ENCODE data around the gene RIMBP2. TPM values are rescaled to one million over a fixed set of nuclear protein-coding genes. Genes with fewer than 3 reads are reported as not detected.

RIMBP2 gene
- total and polyA plus RNA-seq, 4 donors, result 0.05 to 2.9 (median 0.95) TPM

- no peak for ATAC-seq (ENCODE audit: insufficient read depth, low FRiP score)
- no peak overlapping the region for H3K27ac ChIP-seq (ENCODE audit: low read depth in 1 of 2, low read length in 1 of 2)
- TF ChIP-seq, protein P1, sequence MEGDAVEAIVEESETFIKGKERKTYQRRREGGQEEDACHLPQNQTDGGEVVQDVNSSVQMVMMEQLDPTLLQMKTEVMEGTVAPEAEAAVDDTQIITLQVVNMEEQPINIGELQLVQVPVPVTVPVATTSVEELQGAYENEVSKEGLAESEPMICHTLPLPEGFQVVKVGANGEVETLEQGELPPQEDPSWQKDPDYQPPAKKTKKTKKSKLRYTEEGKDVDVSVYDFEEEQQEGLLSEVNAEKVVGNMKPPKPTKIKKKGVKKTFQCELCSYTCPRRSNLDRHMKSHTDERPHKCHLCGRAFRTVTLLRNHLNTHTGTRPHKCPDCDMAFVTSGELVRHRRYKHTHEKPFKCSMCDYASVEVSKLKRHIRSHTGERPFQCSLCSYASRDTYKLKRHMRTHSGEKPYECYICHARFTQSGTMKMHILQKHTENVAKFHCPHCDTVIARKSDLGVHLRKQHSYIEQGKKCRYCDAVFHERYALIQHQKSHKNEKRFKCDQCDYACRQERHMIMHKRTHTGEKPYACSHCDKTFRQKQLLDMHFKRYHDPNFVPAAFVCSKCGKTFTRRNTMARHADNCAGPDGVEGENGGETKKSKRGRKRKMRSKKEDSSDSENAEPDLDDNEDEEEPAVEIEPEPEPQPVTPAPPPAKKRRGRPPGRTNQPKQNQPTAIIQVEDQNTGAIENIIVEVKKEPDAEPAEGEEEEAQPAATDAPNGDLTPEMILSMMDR (IDR thresholded peaks at IDR 0.05; ENCODE audit: control extremely low read depth, extremely low read depth), result no peak
Measured at GRCh38 chr12:130665753-130666152, 50.3 kb downstream of the RIMBP2 start.

GRCh38 chr12:130664772-130665171, 51.3 kb downstream of the RIMBP2 start:
- TF ChIP-seq, protein P1 (IDR thresholded peaks at IDR 0.05; ENCODE audit: control extremely low read depth, extremely low read depth), result no peak
- Histone ChIP-seq H3K9ac (ENCODE audit: insufficient read depth in 1 of 2, low read length in 2 of 2) (no peak overlapping the region), H3K27me3 (ENCODE audit: control insufficient read depth in 3 of 3, insufficient read depth in 3 of 3, low read length in 2 of 3) (no peaks in the 10 kb centered on the region), H3K36me3 (ENCODE audit: control insufficient read depth in 4 of 4, insufficient read depth in 4 of 4, low read length in 4 of 4) (no peaks in the 10 kb centered on the region), H3K27ac (ENCODE audit: low read depth in 1 of 2, low read length in 1 of 2) (no peak overlapping the region), H3K4me3 (no peak overlapping the region), H3K9me3 (ENCODE audit: control insufficient read depth in 4 of 4, insufficient read depth in 3 of 4, low read length in 3 of 4) (peaks cover 0 to 15% (median under 1%) of the 10 kb centered on the region in 4 donors), H3K4me1 (ENCODE audit: control insufficient read depth in 5 of 5, insufficient read depth in 5 of 5, low read length in 5 of 5) (no peaks in the 10 kb centered on the region)
- DNase-seq (no peak), ATAC-seq (ENCODE audit: insufficient read depth, low FRiP score) (no peak)
- 82 to 86% methylated on average over 8 of the region's 8 CpGs for WGBS, 2 donors

More at GRCh38 chr12:130665753-130666152, 50.3 kb downstream of the RIMBP2 start:
- H3K9ac ChIP-seq (ENCODE audit: insufficient read depth in 1 of 2, low read length in 2 of 2), result no peak overlapping the region
- H3K9me3 ChIP-seq (ENCODE audit: control insufficient read depth in 4 of 4, insufficient read depth in 3 of 4, low read length in 3 of 4), result peaks cover 0 to 15% (median under 1%) of the 10 kb centered on the region in 4 donors
- no peaks in the 10 kb centered on the region for H3K36me3 ChIP-seq (ENCODE audit: control insufficient read depth in 4 of 4, insufficient read depth in 4 of 4, low read length in 4 of 4)
- no peaks in the 10 kb centered on the region for H3K27me3 ChIP-seq (ENCODE audit: control insufficient read depth in 3 of 3, insufficient read depth in 3 of 3, low read length in 2 of 3)
- DNase-seq, result no peak
- H3K4me3 ChIP-seq, result no peak overlapping the region
- H3K4me1 ChIP-seq (ENCODE audit: control insufficient read depth in 5 of 5, insufficient read depth in 5 of 5, low read length in 5 of 5), result no peaks in the 10 kb centered on the region
- 7 to 33% methylated on average over 3 of the region's 3 CpGs for WGBS, 2 donors

- Histone ChIP-seq H3K9me3 (ENCODE audit: control insufficient read depth in 4 of 4, insufficient read depth in 3 of 4, low read length in 3 of 4) (peaks cover 0 to 15% (median under 1%) of the 10 kb centered on the region in 4 donors), H3K27me3 (ENCODE audit: control insufficient read depth in 3 of 3, insufficient read depth in 3 of 3, low read length in 2 of 3) (no peaks in the 10 kb centered on the region), H3K4me3 (no peak overlapping the region), H3K9ac (ENCODE audit: insufficient read depth in 1 of 2, low read length in 2 of 2) (no peak overlapping the region), H3K36me3 (ENCODE audit: control insufficient read depth in 4 of 4, insufficient read depth in 4 of 4, low read length in 4 of 4) (no peaks in the 10 kb centered on the region), H3K4me1 (ENCODE audit: control insufficient read depth in 5 of 5, insufficient read depth in 5 of 5, low read length in 5 of 5) (no peaks in the 10 kb centered on the region), H3K27ac (ENCODE audit: low read depth in 1 of 2, low read length in 1 of 2) (no peak overlapping the region)
- no peak for DNase-seq
- ATAC-seq (ENCODE audit: insufficient read depth, low FRiP score), result no peak
- TF ChIP-seq, protein P1 (IDR thresholded peaks at IDR 0.05; ENCODE audit: control extremely low read depth, extremely low read depth), result no peak
- 87 to 88% methylated on average over 20 of the region's 20 CpGs for WGBS, 2 donors
Measured at GRCh38 chr12:130664252-130664651, 51.8 kb downstream of the RIMBP2 start.

- Histone ChIP-seq H3K4me3 (no peak overlapping the region), H3K9me3 (ENCODE audit: control insufficient read depth in 4 of 4, insufficient read depth in 3 of 4, low read length in 3 of 4) (peaks cover 0 to 15% (median under 1%) of the 10 kb centered on the region in 4 donors), H3K9ac (ENCODE audit: insufficient read depth in 1 of 2, low read length in 2 of 2) (no peak overlapping the region), H3K4me1 (ENCODE audit: control insufficient read depth in 5 of 5, insufficient read depth in 5 of 5, low read length in 5 of 5) (no peaks in the 10 kb centered on the region), H3K27me3 (ENCODE audit: control insufficient read depth in 3 of 3, insufficient read depth in 3 of 3, low read length in 2 of 3) (no peaks in the 10 kb centered on the region), H3K36me3 (ENCODE audit: control insufficient read depth in 4 of 4, insufficient read depth in 4 of 4, low read length in 4 of 4) (no peaks in the 10 kb centered on the region), H3K27ac (ENCODE audit: low read depth in 1 of 2, low read length in 1 of 2) (no peak overlapping the region)
- ATAC-seq (ENCODE audit: insufficient read depth, low FRiP score) (no peak), DNase-seq (no peak)
- TF ChIP-seq, protein P1 (IDR thresholded peaks at IDR 0.05; ENCODE audit: control extremely low read depth, extremely low read depth), result no peak
- WGBS, 2 donors, result 60 to 65% methylated on average over 6 of the region's 6 CpGs
Measured at GRCh38 chr12:130663514-130663913, 52.6 kb downstream of the RIMBP2 start.

Data from lung (tissue), 12 donors.